Thyroid gland (tissue), 4 donors: ENCODE results near the gene JADE3. TPM values are rescaled to one million over a fixed set of nuclear protein-coding genes. Genes with fewer than 3 reads are reported as not detected.
"Not testable (repeated sequence)": the region's sequence is repeated elsewhere in the genome, so short reads cannot be mapped to it uniquely, and the experiment has no call there.

Source experiments
- DNase-seq, 2 donors: peaks; one replicate each; pipeline ENCODE4 v3.0.0-alpha.2; 2019
- H3K27ac ChIP-seq, 3 donors: fragments of 200-600 bp; sonication (generic); 1 replicate in 2 of 3; 2 replicates in 1 of 3; pipeline ENCODE4 v1.5.1; 2016 to 2019; ENCODE audit warnings: mild to moderate bottlenecking in 1 of 3, moderate library complexity in 1 of 3
- H3K27me3 ChIP-seq: fragments of 200-600 bp; sonication (generic); one replicate; pipeline ENCODE4 v1.5.1; 2019
- H3K36me3 ChIP-seq, 2 donors: fragments of 200-600 bp; sonication (generic); one replicate each; pipeline ENCODE4 v1.5.1; 2016 to 2019
- H3K4me1 ChIP-seq, 2 donors: fragments of 200-600 bp; sonication (generic); one replicate each; pipeline ENCODE4 v1.5.1; 2017 to 2019
- H3K4me3 ChIP-seq, 3 donors: fragments of 200-600 bp; sonication (generic); replicated peaks in 1 of 3; 1 replicate in 2 of 3; 2 replicates in 1 of 3; pipeline ENCODE4 v1.5.1; 2016; ENCODE audit warnings: mild to moderate bottlenecking in 1 of 3
- H3K9me3 ChIP-seq: fragments of 200-600 bp; sonication (generic); one replicate; pipeline ENCODE4 v1.5.1; 2017
- POLR2A ChIP-seq, 2 donors: fragments of 450-650 bp; IDR thresholded peaks; one replicate each; pipeline ENCODE4 v1.6.1; 2017; ENCODE audit warnings: antibody characterized with exemption in 2 of 2, mild to moderate bottlenecking in 2 of 2, moderate library complexity in 1 of 2
- WGBS, 2 donors: methylation state at CpG; one replicate each; pipeline ENCODE4 v1.1.5; 2017; 5-methylcytosine and 5-hydroxymethylcytosine counted together
- intact Hi-C: fragments of 100-400 bp; cut with DNase I; formaldehyde crosslinking; loops from one replicate; pipeline ENCODE4 v1.15.1; 2023
- total RNA-seq, 4 donors: library from RNA; depleted of rRNA; stranded (reverse); fragments of >200 nt; gene quantifications; one replicate each; pipeline ENCODE4 v1.2.3, GENCODE V29; 2016
- TF ChIP-seq, protein P1 (sequence below), 6 experiments: fragments of 200-600 bp in 3 of 6; fragments of 450-650 bp in 3 of 6; sonication (generic) in 3 of 6; IDR thresholded peaks; one replicate each; pipeline ENCODE4 v1.5.1; 2016 to 2019; ENCODE audit warnings: antibody characterized with exemption in 6 of 6, mild to moderate bottlenecking in 2 of 6, inconsistent platforms in 1 of 6, moderate library complexity in 1 of 6

The JADE3 gene
- total RNA-seq, 4 donors from 2014 or later = 6.0 to 8.5 (median 7.8) TPM

DNA sequence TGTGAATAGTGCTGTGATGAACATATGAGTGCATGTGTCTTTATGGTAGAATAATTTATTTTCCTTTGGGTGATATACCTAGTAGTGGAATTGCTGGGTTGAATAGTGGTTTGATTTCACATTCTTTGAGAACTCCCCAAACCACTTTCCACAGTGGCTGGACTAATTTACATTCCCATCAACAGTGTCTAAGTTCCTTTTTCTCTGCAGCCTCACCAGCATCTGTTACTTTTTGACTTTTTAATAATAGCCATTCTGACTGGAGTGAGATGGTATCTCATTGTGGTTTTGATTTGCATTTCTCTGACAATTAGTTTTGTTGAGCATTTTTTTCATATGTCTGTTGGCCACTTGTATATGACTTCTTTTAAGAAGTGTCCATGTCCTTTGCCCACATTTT is 29.1 kb downstream of the JADE3 start:
- Histone ChIP-seq H3K27me3 (no peaks in the 10 kb centered on the region), H3K9me3 (no peaks in the 10 kb centered on the region), H3K27ac (no peak overlapping the region), H3K4me1 (no peaks in the 10 kb centered on the region), H3K36me3 (no peaks in the 10 kb centered on the region), H3K4me3 (no peak overlapping the region)
- intact Hi-C loops = no loop called here
- TF ChIP-seq POLR2A (IDR thresholded peaks at IDR 0.05) = no peak
- TF ChIP-seq, protein P1, sequence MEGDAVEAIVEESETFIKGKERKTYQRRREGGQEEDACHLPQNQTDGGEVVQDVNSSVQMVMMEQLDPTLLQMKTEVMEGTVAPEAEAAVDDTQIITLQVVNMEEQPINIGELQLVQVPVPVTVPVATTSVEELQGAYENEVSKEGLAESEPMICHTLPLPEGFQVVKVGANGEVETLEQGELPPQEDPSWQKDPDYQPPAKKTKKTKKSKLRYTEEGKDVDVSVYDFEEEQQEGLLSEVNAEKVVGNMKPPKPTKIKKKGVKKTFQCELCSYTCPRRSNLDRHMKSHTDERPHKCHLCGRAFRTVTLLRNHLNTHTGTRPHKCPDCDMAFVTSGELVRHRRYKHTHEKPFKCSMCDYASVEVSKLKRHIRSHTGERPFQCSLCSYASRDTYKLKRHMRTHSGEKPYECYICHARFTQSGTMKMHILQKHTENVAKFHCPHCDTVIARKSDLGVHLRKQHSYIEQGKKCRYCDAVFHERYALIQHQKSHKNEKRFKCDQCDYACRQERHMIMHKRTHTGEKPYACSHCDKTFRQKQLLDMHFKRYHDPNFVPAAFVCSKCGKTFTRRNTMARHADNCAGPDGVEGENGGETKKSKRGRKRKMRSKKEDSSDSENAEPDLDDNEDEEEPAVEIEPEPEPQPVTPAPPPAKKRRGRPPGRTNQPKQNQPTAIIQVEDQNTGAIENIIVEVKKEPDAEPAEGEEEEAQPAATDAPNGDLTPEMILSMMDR (IDR thresholded peaks at IDR 0.05) = no peak
- DNase-seq = no peak

DNA sequence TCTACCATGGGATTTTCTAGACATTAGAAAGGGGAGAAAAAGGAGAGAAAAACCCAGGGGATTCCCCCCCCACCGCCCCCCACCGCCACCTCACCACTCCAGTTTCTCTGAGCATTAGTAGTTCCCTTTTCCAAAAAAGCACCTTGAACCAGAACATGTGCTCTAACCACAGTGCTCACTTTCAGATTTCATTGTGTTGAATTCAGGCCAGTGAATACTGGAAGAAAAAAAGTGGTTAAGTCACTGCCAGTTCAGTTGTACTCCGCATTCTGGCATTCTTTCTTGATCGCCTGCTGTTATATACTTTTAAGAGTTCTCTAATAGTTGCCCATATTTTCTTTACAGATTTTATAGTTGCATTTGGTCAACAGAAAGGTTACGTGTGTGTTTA is 40.9 kb downstream of the JADE3 start:
- TF ChIP-seq POLR2A (IDR thresholded peaks at IDR 0.05) = no peak
- TF ChIP-seq, protein P1 (IDR thresholded peaks at IDR 0.05) = no peak
- Histone ChIP-seq H3K27me3 (no peaks in the 10 kb centered on the region), H3K4me1 (no peaks in the 10 kb centered on the region), H3K27ac (no peak overlapping the region), H3K4me3 (no peak overlapping the region), H3K9me3 (no peaks in the 10 kb centered on the region), H3K36me3 (no peaks in the 10 kb centered on the region)
- intact Hi-C loops = no loop called here
- 62 to 83% methylated on average over 5 of the region's 5 CpGs for WGBS, 2 donors
- DNase-seq = no peak

DNA sequence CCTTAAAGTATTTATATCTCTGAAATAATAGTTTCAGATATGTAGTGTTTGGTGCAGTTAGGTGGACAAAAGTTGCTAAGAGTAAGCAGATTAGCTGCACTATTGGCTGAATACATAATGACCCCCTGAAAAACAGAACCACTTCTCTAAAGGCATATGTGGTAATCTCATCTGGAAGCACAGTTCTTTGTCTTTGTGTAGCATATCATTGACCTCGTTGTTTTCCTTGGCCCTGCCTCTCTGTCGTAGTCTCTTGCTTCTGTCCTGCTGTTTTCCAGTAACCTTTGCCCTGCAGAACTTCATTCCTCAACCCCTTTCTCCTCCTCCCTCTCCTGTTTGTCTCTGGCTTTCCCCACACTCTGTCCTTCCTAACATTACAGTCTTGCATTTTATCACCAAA is 41.4 kb downstream of the JADE3 start:
- Histone ChIP-seq H3K9me3 (no peaks in the 10 kb centered on the region), H3K4me1 (peaks cover 0 to 3% of the 10 kb centered on the region in 2 donors), H3K27ac (no peak overlapping the region), H3K36me3 (no peaks in the 10 kb centered on the region), H3K4me3 (no peak overlapping the region), H3K27me3 (no peaks in the 10 kb centered on the region)
- no peak for TF ChIP-seq POLR2A (IDR thresholded peaks at IDR 0.05)
- TF ChIP-seq, protein P1 (IDR thresholded peaks at IDR 0.05) = no peak
- intact Hi-C loops = no loop called here
- no peak for DNase-seq
- WGBS, 2 donors = 6 to 15% methylated on average over 2 of the region's 2 CpGs

DNA sequence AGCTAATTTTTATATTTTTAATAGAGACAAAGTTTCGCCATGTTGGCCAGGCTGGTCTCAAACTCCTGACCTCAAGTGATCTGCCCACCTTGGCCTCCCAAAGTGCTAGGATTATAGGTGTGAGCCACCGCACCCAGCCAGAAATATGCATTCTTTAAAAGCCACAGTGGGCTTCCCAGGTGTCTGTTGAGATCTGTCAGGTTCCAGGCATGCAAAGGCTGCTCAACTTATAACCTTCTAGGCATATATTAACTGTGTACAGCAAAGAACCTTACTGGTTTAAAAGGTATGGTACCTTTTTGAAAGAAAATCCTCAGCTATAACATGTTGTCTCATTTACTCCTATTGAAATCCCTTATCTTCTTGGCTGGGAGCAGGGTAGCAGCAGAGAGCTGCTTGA is 42.5 kb downstream of the JADE3 start:
- 95 to 100% methylated on average over 2 of the region's 2 CpGs for WGBS, 2 donors
- no peak overlapping the region for H3K4me3 ChIP-seq
- H3K27me3 ChIP-seq = no peaks in the 10 kb centered on the region
- H3K36me3 ChIP-seq = no peaks in the 10 kb centered on the region
- H3K9me3 ChIP-seq = no peaks in the 10 kb centered on the region
- H3K4me1 ChIP-seq = peaks cover 0 to 12% of the 10 kb centered on the region in 2 donors
- no peak for DNase-seq
- intact Hi-C loops = no loop called here
- TF ChIP-seq, protein P1 (IDR thresholded peaks at IDR 0.05) = no peak
- no peak for TF ChIP-seq POLR2A (IDR thresholded peaks at IDR 0.05)
- no peak overlapping the region for H3K27ac ChIP-seq

DNA sequence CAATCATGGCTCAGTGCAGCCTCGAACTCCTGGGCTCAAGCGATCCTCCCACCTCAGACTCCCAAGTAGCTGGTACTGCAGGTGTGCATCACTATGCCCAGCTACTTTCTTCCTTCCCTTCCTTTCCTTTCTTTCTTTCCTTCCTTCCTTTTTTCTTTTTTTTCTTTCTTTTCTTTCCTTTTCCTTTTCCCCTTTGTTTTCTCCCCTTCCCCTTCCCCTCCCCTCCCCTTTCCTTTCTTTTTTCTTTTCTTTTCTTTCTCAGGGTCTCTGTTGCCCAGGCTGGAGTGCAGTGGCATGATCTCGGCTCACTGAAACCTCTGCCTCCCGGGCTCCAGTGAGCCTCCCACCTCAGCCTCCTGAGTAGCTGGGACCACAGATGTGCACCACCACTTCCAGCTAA is 44.4 kb downstream of the JADE3 start:
- 94 to 97% methylated on average over 4 of the region's 4 CpGs for WGBS, 2 donors
- H3K9me3 ChIP-seq, H3K27me3 ChIP-seq, intact Hi-C loops, H3K27ac ChIP-seq, H3K4me3 ChIP-seq, H3K36me3 ChIP-seq, DNase-seq: not testable (repeated sequence)
- peaks cover 0 to 14% of the 10 kb centered on the region in 2 donors for H3K4me1 ChIP-seq

DNA sequence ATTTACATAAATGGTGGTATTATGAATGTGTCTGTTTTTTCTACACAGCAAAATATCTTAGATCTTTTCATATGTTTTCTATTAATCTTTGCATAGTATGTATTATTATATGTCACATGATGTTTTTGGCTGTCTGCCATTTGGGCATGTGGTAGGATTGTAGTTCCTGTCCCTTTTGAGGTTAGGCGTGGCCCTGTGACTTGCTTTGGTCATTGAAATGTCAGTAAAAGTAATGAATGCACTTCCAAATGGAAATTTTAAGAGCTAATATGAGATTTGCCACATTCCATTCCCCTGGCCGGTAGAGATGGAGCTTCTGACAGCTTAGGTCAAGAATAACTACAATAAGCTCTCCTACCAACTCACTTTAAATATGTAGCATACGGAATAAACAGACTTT is 45.1 kb downstream of the JADE3 start:
- 75 to 79% methylated on average over 3 of the region's 3 CpGs for WGBS, 2 donors
- no peak overlapping the region for H3K27ac ChIP-seq
- TF ChIP-seq, protein P1 (IDR thresholded peaks at IDR 0.05) = no peak
- no peak for TF ChIP-seq POLR2A (IDR thresholded peaks at IDR 0.05)
- intact Hi-C loops = no loop called here
- H3K4me3 ChIP-seq = no peak overlapping the region
- H3K36me3 ChIP-seq = no peaks in the 10 kb centered on the region
- no peaks in the 10 kb centered on the region for H3K27me3 ChIP-seq
- no peaks in the 10 kb centered on the region for H3K9me3 ChIP-seq
- H3K4me1 ChIP-seq = peaks cover 0 to 14% of the 10 kb centered on the region in 2 donors
- DNase-seq = no peak
